Fibroblast of pulmonary artery (primary cell): ENCODE measurements around the gene NPTX1.

ENCODE experiments used
- DNase-seq: peaks from one replicate; pipeline ENCODE4 v3.0.0-alpha.2; 2010; ENCODE audit warnings: low read depth
- H3K4me3 ChIP-seq: replicated peaks from 2 replicates; pipeline ENCODE4 v1.5.1; 2011; ENCODE audit warnings: low read depth, mild to moderate bottlenecking, control low read depth, low read length, moderate library complexity
- CTCF ChIP-seq: IDR thresholded peaks from 2 replicates; pipeline ENCODE4 v1.5.1; 2011; ENCODE audit warnings: mild to moderate bottlenecking, control low read depth, low read length, inconsistent platforms; ENCODE audit errors: missing control alignments

The NPTX1 gene

GRCh38 chr17:80473701-80474100, 2.7 kb downstream of the NPTX1 start:
- no peak for DNase-seq
- no peak for TF ChIP-seq CTCF
- no peak overlapping the region for H3K4me3 ChIP-seq

- TF ChIP-seq CTCF = no peak
- H3K4me3 ChIP-seq = no peak overlapping the region
- no peak for DNase-seq
Measured at GRCh38 chr17:80472996-80473395, 3.4 kb downstream of the NPTX1 start.

GRCh38 chr17:80471922-80472321, 4.5 kb downstream of the NPTX1 start:
- TF ChIP-seq CTCF = no peak
- no peak overlapping the region for H3K4me3 ChIP-seq
- no peak for DNase-seq

GRCh38 chr17:80470603-80471002, 5.8 kb downstream of the NPTX1 start:
- H3K4me3 ChIP-seq = no peak overlapping the region
- no peak for DNase-seq
- TF ChIP-seq CTCF = no peak

GRCh38 chr17:80469667-80470066, 6.7 kb downstream of the NPTX1 start:
- no peak for DNase-seq
- no peak for TF ChIP-seq CTCF

GRCh38 chr17:80468781-80469493, 7.5 kb downstream of the NPTX1 start:
- DNase-seq = no peak
- H3K4me3 ChIP-seq = no peak overlapping the region
- TF ChIP-seq CTCF = no peak

More at GRCh38 chr17:80469667-80470066, 6.7 kb downstream of the NPTX1 start:
- H3K4me3 ChIP-seq = no peak overlapping the region

GRCh38 chr17:80468242-80468641, 8.2 kb downstream of the NPTX1 start:
- no peak for DNase-seq
- no peak for TF ChIP-seq CTCF
- no peak overlapping the region for H3K4me3 ChIP-seq
